ENCODE measurements around the gene INAFM2. TPM values are rescaled to one million over a fixed set of nuclear protein-coding genes. Genes with fewer than 3 reads are reported as not detected.

INAFM2 gene
- total RNA-seq, 1 experiment from 2014 or later: 25.4 TPM

- H4K5ac ChIP-seq (ENCODE audit: insufficient read length, low read depth, low read length): no peak overlapping the region
- no peak overlapping the region for H4K91ac ChIP-seq (ENCODE audit: insufficient read length, low read depth, low read length)
- no peak overlapping the region for H3K23ac ChIP-seq (ENCODE audit: insufficient read length, low read depth, low read length)
- no peaks in the 10 kb centered on the region; the same call in 1 of the 2 replicates for H3K27me3 ChIP-seq (ENCODE audit: insufficient read depth, low read length)
- H2BK12ac ChIP-seq (ENCODE audit: insufficient read length, low read depth, low read length): no peak overlapping the region
- no peaks in the 10 kb centered on the region for H4K20me1 ChIP-seq (ENCODE audit: control insufficient read depth, insufficient read depth, insufficient read length)
- WGBS (ENCODE audit: extremely low coverage, insufficient read length, low lambda C conversion rate): no CpG with 5 or more reads among the region's 14 CpGs
- H3K4me3 Mint-ChIP-seq: no peak overlapping the region
- H3K27ac ChIP-seq (ENCODE audit: insufficient read length, low read depth, low read length): no peak overlapping the region
- H2AK5ac ChIP-seq (ENCODE audit: insufficient read length, low read length): no peak overlapping the region
- no peak overlapping the region for H3K9ac ChIP-seq (ENCODE audit: extremely low read depth, insufficient read length, low read length)
- H2AFZ ChIP-seq (ENCODE audit: low read length): no peak overlapping the region
- TF ChIP-seq CTCF (conservative IDR thresholded peaks at IDR 0.05): no peak
- no peak overlapping the region for H3K4me2 ChIP-seq (ENCODE audit: insufficient read depth, insufficient read length, low read length)
- no peak overlapping the region for H3T11ph ChIP-seq (ENCODE audit: low read length)
- no peaks in the 10 kb centered on the region for H3K36me3 Mint-ChIP-seq (ENCODE audit: insufficient read depth in 1 of 3, low read depth in 3 of 3)
- H3K4me1 ChIP-seq (ENCODE audit: insufficient read depth, low read length): no peaks in the 10 kb centered on the region; the same call in 1 of the 2 replicates
- H3K4me1 Mint-ChIP-seq: peaks cover 7 to 13% of the 10 kb centered on the region in 2 experiments
- H3K18ac ChIP-seq (ENCODE audit: insufficient read length, low read depth, low read length): no peak overlapping the region
- H3K4ac ChIP-seq (ENCODE audit: low read depth, low read length): no peak overlapping the region
- no peak overlapping the region for H3K14ac ChIP-seq (ENCODE audit: insufficient read depth, low read length)
- no peak for DNase-seq
- no peak overlapping the region for H3K27ac Mint-ChIP-seq
- peaks cover 0 to 2% of the 10 kb centered on the region in 2 experiments; a peak in 1 of 5 replicates for H3K9me3 Mint-ChIP-seq
- H3K23me2 ChIP-seq (ENCODE audit: insufficient read length, low read depth, low read length, poor library complexity, severe bottlenecking): no peaks in the 10 kb centered on the region
- H2BK120ac ChIP-seq (ENCODE audit: low read depth, low read length, poor library complexity, severe bottlenecking): no peak overlapping the region
- H3K27me3 Mint-ChIP-seq (ENCODE audit: low read depth): peaks cover 55% of the 10 kb centered on the region
- H3K9me3 ChIP-seq (ENCODE audit: control insufficient read depth, low read depth, low read length): no peaks in the 10 kb centered on the region
- no peaks in the 10 kb centered on the region for H3K79me2 ChIP-seq (ENCODE audit: insufficient read depth, low read length)
- no peak overlapping the region for H4K8ac ChIP-seq (replicated peaks; ENCODE audit: insufficient read length, low read depth, low read length)
- H3K56ac ChIP-seq (ENCODE audit: insufficient read length, low read depth, low read length): no peak overlapping the region
- no peak overlapping the region for H2BK15ac ChIP-seq (ENCODE audit: low read depth, low read length)
- H2BK5ac ChIP-seq (ENCODE audit: insufficient read length, low read length): no peak overlapping the region
- H2BK20ac ChIP-seq (ENCODE audit: low read depth, low read length, poor library complexity, severe bottlenecking): no peak overlapping the region
- H3K79me1 ChIP-seq (ENCODE audit: insufficient read depth, low read depth, low read length, poor library complexity, severe bottlenecking): no peaks in the 10 kb centered on the region
Observed at GRCh38 chr15:40366457-40367370, 43.2 kb downstream of the INAFM2 start.
